Omental fat pad (tissue), 4 donors: ENCODE data around the gene FBXL4. TPM values are rescaled to one million over a fixed set of nuclear protein-coding genes. Genes with fewer than 3 reads are reported as not detected.

Source experiments
- ATAC-seq: fragments of 150-250 bp; one replicate; pipeline ENCODE4 v1.9.1; 2016; ENCODE audit warnings: mild to moderate bottlenecking, moderate library complexity; ENCODE audit not compliant: low FRiP score
- DNase-seq: peaks from one replicate; pipeline ENCODE4 v3.0.0-alpha.2; 2019; ENCODE audit warnings: low spot score
- total RNA-seq, 4 donors: library from RNA; depleted of rRNA; stranded (reverse); fragments of >200 nt; gene quantifications; one replicate each; pipeline ENCODE4 v1.1.0, GENCODE V29; 2016
- TF ChIP-seq, protein P1 (sequence below), 3 donors: fragments of 450-650 bp; IDR thresholded peaks; one replicate each; pipeline ENCODE4 v1.5.1; 2016 to 2017; ENCODE audit warnings: antibody characterized with exemption in 3 of 3, mild to moderate bottlenecking in 3 of 3, moderate library complexity in 2 of 3

The FBXL4 gene
- total RNA-seq, 4 donors from 2014 or later: 11.4 to 26.5 (median 20.9) TPM

DNA sequence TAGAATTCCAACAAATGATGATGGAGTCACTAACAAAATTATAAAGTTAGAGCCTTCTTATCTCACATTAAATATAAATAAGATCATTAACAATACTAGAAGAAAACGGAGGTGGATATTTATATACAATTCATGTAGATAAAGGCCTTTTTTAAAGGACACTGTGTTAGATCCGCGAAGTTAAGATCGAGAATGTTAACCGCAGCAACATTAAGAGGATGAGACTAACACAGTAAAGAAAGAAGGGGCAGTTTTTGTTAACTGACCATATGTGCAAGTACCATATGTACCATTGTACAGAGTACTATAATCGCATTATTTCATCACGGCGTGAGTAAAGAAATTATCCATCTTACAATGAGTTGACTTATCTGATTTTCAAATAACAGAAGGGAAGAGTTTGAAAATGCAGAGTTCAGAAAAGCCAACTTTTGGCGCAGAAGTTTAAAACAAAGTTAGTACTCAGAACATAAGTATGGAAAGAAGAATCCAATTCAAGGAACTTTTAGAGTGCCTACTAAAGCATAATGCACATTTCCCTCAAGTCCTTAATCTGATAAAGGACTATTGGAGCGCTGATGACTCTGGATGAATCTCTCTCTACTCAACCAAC, 1.4 kb downstream of the FBXL4 start:
- DNase-seq (no peak), ATAC-seq (no peak)
- TF ChIP-seq, protein P1, sequence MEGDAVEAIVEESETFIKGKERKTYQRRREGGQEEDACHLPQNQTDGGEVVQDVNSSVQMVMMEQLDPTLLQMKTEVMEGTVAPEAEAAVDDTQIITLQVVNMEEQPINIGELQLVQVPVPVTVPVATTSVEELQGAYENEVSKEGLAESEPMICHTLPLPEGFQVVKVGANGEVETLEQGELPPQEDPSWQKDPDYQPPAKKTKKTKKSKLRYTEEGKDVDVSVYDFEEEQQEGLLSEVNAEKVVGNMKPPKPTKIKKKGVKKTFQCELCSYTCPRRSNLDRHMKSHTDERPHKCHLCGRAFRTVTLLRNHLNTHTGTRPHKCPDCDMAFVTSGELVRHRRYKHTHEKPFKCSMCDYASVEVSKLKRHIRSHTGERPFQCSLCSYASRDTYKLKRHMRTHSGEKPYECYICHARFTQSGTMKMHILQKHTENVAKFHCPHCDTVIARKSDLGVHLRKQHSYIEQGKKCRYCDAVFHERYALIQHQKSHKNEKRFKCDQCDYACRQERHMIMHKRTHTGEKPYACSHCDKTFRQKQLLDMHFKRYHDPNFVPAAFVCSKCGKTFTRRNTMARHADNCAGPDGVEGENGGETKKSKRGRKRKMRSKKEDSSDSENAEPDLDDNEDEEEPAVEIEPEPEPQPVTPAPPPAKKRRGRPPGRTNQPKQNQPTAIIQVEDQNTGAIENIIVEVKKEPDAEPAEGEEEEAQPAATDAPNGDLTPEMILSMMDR (IDR thresholded peaks at IDR 0.05): no peak

- TF ChIP-seq, protein P1 (IDR thresholded peaks at IDR 0.05): no peak
- DNase-seq (no peak), ATAC-seq (no peak)
These were observed 2.2 kb downstream of the FBXL4 start for GRCh38 chr6:98945311-98946115.

GRCh38 chr6:98944598-98945081, 3.1 kb downstream of the FBXL4 start:
- DNase-seq (no peak), ATAC-seq (no peak)
- TF ChIP-seq, protein P1 (IDR thresholded peaks at IDR 0.05): no peak

DNA sequence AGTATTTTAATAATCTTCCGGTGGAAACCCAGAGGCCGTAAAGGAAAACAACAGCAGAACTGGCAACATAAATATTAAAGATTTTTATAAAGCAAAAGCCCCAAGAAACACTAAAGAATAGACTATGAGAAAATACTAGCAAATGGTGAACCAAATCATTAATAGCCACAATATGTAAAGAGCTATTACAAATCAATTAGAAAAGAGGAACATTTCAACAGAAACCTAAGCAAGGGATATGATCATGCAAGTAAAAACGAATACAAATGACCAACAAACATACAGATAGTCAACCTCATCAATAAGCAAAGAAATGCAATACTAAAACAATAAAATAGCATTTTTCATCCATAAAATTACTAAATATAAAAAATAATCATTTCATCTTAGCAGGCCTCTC, 3.6 kb downstream of the FBXL4 start:
- ATAC-seq (no peak), DNase-seq (no peak)
- TF ChIP-seq, protein P1 (IDR thresholded peaks at IDR 0.05): no peak

GRCh38 chr6:98942263-98942803, 5.4 kb downstream of the FBXL4 start:
- DNase-seq (no peak), ATAC-seq (no peak)
- TF ChIP-seq, protein P1 (IDR thresholded peaks at IDR 0.05): no peak

DNA sequence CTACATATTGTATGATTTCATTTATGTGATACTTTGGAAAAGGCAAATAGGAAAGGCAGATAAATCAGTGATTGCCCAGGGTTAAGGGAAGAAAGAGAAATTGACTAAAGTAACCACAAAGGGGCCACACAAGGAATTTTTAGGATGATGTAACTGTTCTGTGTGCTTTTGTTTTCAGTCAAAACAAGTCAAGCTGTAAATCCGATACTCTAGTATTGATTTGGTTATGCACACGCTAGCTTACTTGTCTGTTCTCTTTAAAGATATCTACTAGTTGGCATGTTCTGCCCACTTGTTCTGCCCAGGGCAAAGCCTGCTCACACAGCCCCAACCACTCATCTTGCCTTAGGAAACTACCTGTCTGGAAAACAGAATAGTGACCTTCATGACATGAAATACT, 6.4 kb downstream of the FBXL4 start:
- ATAC-seq (no peak), DNase-seq (no peak)
- TF ChIP-seq, protein P1 (IDR thresholded peaks at IDR 0.05): no peak
